Prostate gland (tissue), 2 donors: ENCODE results near the gene ANKRD2. TPM values are rescaled to one million over a fixed set of nuclear protein-coding genes. Genes with fewer than 3 reads are reported as not detected.

ENCODE experiments used
- DNase-seq: peaks from one replicate; pipeline ENCODE4 v3.0.0-alpha.2; 2019; ENCODE audit warnings: low spot score
- H3K27ac ChIP-seq, 2 donors: fragments of 200-600 bp; sonication (generic); 2 replicates each; pipeline ENCODE4 v1.5.1; 2017 to 2019
- H3K27me3 ChIP-seq: fragments of 200-600 bp; sonication (generic); replicated peaks from 2 replicates; pipeline ENCODE4 v1.5.1; 2019; ENCODE audit not compliant: insufficient read depth
- H3K36me3 ChIP-seq, 2 donors: fragments of 200-600 bp; sonication (generic); 1 replicate in 1 of 2; 2 replicates in 1 of 2; pipeline versions ENCODE4 v1.5.1 to v1.8.1; 2017 to 2019
- H3K4me1 ChIP-seq: fragments of 200-600 bp; sonication (generic); replicated peaks from 2 replicates; pipeline ENCODE4 v1.5.1; 2019
- H3K4me3 ChIP-seq, 2 donors: fragments of 200-600 bp; sonication (generic); 2 replicates each; pipeline ENCODE4 v1.5.1; 2017 to 2019
- H3K9me3 ChIP-seq: fragments of 200-600 bp; sonication (generic); 2 replicates; pipeline ENCODE4 v1.5.1; 2017
- CTCF ChIP-seq, 4 experiments: fragments of 200-600 bp in 2 of 4; fragments of 450-650 bp in 2 of 4; sonication (generic) in 2 of 4; IDR thresholded peaks; 1 replicate in 3 of 4; 2 replicates in 1 of 4; pipeline ENCODE4 v1.5.1; 2016 to 2019; ENCODE audit warnings: antibody characterized with exemption in 4 of 4, mild to moderate bottlenecking in 2 of 4, moderate library complexity in 2 of 4
- POLR2A ChIP-seq: fragments of 450-650 bp; IDR thresholded peaks from one replicate; pipeline ENCODE4 v1.6.1; 2016; ENCODE audit warnings: antibody characterized with exemption, mild to moderate bottlenecking
- POLR2AphosphoS5 ChIP-seq: sonication (generic); formaldehyde crosslinking; IDR thresholded peaks from one replicate; pipeline ENCODE4 v1.6.1; 2017; ENCODE audit warnings: antibody characterized with exemption
- WGBS: methylation state at CpG from one replicate; pipeline ENCODE4 v1.1.5; 2018; 5-methylcytosine and 5-hydroxymethylcytosine counted together
- intact Hi-C: fragments of 100-400 bp; cut with DNase I; formaldehyde crosslinking; loops from one replicate; pipeline ENCODE4 v1.14.2; 2022
- total RNA-seq, 2 donors: library from RNA; depleted of rRNA; stranded (reverse); fragments of >200 nt; gene quantifications; one replicate each; pipeline ENCODE4 v1.1.0, GENCODE V29; 2016

The ANKRD2 gene
- total RNA-seq, 2 donors from 2014 or later: 13.9 TPM; not detected in 1

DNA sequence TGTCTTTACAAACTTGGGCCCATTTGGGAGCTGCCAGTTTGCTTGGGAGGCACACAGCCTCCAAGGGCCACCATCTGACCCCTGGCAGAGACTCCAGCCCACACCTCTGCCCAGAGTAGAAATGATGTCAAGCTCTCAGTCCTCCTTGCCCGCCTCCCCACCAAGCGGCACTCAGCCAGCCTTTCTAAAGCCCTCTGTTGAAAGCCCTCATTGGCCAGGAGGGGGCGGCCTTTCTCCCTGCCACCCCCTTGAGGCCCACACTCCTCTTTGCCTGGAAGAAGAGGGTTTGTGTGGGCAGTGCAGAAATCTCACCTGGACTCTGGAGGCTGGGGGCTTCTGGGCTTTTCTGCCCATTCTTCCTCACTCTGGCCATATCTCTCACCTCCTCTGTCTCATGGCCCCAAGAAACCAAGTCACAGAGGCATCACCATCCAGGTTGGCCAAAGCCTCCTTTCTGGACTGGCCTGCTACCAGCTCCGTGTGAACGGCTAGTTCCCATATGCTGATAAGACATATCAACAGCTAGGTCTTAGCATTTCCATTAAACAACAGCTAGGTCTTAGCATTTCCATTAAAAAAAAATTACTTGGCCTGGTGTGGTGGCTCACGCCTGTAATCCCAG, 37.7 kb upstream of the ANKRD2 start:
- no peak for DNase-seq

GRCh38 chr10:97537186-97537869, 35.3 kb upstream of the ANKRD2 start:
- peaks cover 4% of the 10 kb centered on the region for H3K4me1 ChIP-seq
- DNase-seq: no peak
- no peak for TF ChIP-seq CTCF (IDR thresholded peaks at IDR 0.05)
- TF ChIP-seq POLR2A: no peak
- no peak for TF ChIP-seq POLR2AphosphoS5
- no peaks in the 10 kb centered on the region for H3K36me3 ChIP-seq
- WGBS: 90% methylated on average over 5 of the region's 5 CpGs
- H3K27me3 ChIP-seq: no peaks in the 10 kb centered on the region
- H3K4me3 ChIP-seq: no peak overlapping the region
- H3K27ac ChIP-seq: no peak overlapping the region
- H3K9me3 ChIP-seq: no peaks in the 10 kb centered on the region
- intact Hi-C loops: no loop called here

More for the DNA sequence above, 37.7 kb upstream of the ANKRD2 start:
- H3K9me3 ChIP-seq: no peaks in the 10 kb centered on the region
- intact Hi-C loops: no loop called here
- H3K27ac ChIP-seq: no peak overlapping the region
- no peaks in the 10 kb centered on the region for H3K4me1 ChIP-seq
- no peaks in the 10 kb centered on the region for H3K27me3 ChIP-seq
- TF ChIP-seq POLR2A: no peak
- TF ChIP-seq CTCF (IDR thresholded peaks at IDR 0.05): peak in 1 of 4 experiments; percentile 41
- TF ChIP-seq POLR2AphosphoS5: no peak
- 84% methylated on average over 6 of the region's 6 CpGs for WGBS
- H3K4me3 ChIP-seq: no peak overlapping the region
- no peaks in the 10 kb centered on the region for H3K36me3 ChIP-seq

DNA sequence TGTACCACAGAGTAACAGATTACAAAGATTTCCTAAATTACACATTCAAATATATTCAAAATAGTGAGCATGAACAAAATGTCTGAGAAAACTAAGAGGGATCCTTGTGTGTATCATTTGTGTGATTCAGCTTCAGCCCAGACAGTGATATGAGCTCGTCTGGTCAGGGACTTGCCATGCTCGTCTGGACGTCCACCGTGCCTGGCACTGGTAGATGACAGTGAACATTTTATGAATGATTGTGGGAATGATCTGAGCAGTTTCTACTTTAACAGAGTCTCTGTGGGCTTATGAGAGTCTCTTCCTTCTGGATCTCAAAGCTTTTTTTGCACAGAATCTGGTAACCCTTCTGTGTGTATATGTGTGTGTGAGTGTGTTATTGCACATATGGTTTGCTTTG, 34.2 kb upstream of the ANKRD2 start:
- WGBS: 57% methylated on average over 4 of the region's 4 CpGs

DNA sequence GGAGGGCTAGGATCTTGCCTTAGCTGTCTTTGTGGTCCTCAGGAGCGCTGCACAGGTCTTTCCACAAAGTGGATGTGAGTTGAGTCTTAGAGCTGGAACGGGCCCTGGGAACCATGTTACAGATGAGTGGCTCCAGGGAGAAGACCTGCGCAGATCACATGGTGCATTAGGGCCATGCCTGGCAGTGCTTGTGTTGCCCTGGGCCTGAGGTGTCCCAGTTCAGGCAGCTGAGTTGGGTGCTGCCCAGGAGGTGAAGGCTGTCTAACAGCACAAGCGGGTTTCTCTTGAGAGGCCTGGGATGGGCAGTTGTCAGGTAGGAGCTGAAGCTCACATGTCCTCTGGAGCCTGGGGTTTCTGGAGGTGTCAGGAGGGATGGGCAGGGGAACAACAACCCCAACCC, 33.7 kb upstream of the ANKRD2 start:
- 95% methylated on average over 4 of the region's 4 CpGs for WGBS
- H3K4me1 ChIP-seq: peaks cover 8% of the 10 kb centered on the region
- no peaks in the 10 kb centered on the region for H3K27me3 ChIP-seq
- H3K9me3 ChIP-seq: no peaks in the 10 kb centered on the region
- no peaks in the 10 kb centered on the region for H3K36me3 ChIP-seq
- intact Hi-C loops: no loop called here
- TF ChIP-seq CTCF (IDR thresholded peaks at IDR 0.05): no peak
- TF ChIP-seq POLR2AphosphoS5: no peak
- TF ChIP-seq POLR2A: no peak
- no peak overlapping the region for H3K27ac ChIP-seq
- DNase-seq: no peak
- H3K4me3 ChIP-seq: no peak overlapping the region

More for the DNA sequence above, 34.2 kb upstream of the ANKRD2 start:
- no peak overlapping the region for H3K27ac ChIP-seq
- DNase-seq: no peak
- H3K4me1 ChIP-seq: peaks cover 8% of the 10 kb centered on the region
- H3K4me3 ChIP-seq: no peak overlapping the region
- no peaks in the 10 kb centered on the region for H3K9me3 ChIP-seq
- H3K36me3 ChIP-seq: no peaks in the 10 kb centered on the region
- intact Hi-C loops: no loop called here
- no peaks in the 10 kb centered on the region for H3K27me3 ChIP-seq
- TF ChIP-seq CTCF (IDR thresholded peaks at IDR 0.05): no peak
- no peak for TF ChIP-seq POLR2AphosphoS5
- TF ChIP-seq POLR2A: no peak
